GM18526 (cell line): Measurements from ENCODE around the gene PLCL2.

ENCODE experiments used
- POLR2A ChIP-seq: IDR thresholded peaks from 3 replicates; pipeline ENCODE4 v1.6.1; 2011; ENCODE audit not compliant: insufficient read length; ENCODE audit errors: extremely low read depth

Gene PLCL2

GRCh38 chr3:16898595-16899395, 14.0 kb downstream of the PLCL2 start:
- no peak for TF ChIP-seq POLR2A

GRCh38 chr3:16899919-16900318, 15.2 kb downstream of the PLCL2 start:
- TF ChIP-seq POLR2A = no peak

GRCh38 chr3:16900779-16901440, 16.2 kb downstream of the PLCL2 start:
- TF ChIP-seq POLR2A = no peak

- TF ChIP-seq POLR2A = no peak
Measured at GRCh38 chr3:16904423-16905417, 20.0 kb downstream of the PLCL2 start.

GRCh38 chr3:16905704-16906103, 20.9 kb downstream of the PLCL2 start:
- no peak for TF ChIP-seq POLR2A

GRCh38 chr3:16906682-16907081, 21.9 kb downstream of the PLCL2 start:
- TF ChIP-seq POLR2A = no peak

GRCh38 chr3:16907243-16907642, 22.5 kb downstream of the PLCL2 start:
- no peak for TF ChIP-seq POLR2A

GRCh38 chr3:16908016-16908807, 23.5 kb downstream of the PLCL2 start:
- TF ChIP-seq POLR2A = no peak

GRCh38 chr3:16908896-16909295, 24.1 kb downstream of the PLCL2 start:
- TF ChIP-seq POLR2A = no peak

- no peak for TF ChIP-seq POLR2A
Measured at GRCh38 chr3:16909802-16910201, 25.0 kb downstream of the PLCL2 start.

- no peak for TF ChIP-seq POLR2A
Measured at GRCh38 chr3:16910207-16910606, 25.5 kb downstream of the PLCL2 start.

GRCh38 chr3:16911916-16912315, 27.2 kb downstream of the PLCL2 start:
- no peak for TF ChIP-seq POLR2A

- TF ChIP-seq POLR2A = no peak
Measured at GRCh38 chr3:16912400-16913263, 27.9 kb downstream of the PLCL2 start.

GRCh38 chr3:16913264-16913580, 28.5 kb downstream of the PLCL2 start:
- TF ChIP-seq POLR2A = no peak
